Measurements from ENCODE around the gene NID1. TPM values are rescaled to one million over a fixed set of nuclear protein-coding genes. Genes with fewer than 3 reads are reported as not detected.

NID1 gene
- total and polyA plus RNA-seq, 2 of the 4 experiments (the other 2 are of a cell fraction): 21.9 to 83.3 TPM

DNA sequence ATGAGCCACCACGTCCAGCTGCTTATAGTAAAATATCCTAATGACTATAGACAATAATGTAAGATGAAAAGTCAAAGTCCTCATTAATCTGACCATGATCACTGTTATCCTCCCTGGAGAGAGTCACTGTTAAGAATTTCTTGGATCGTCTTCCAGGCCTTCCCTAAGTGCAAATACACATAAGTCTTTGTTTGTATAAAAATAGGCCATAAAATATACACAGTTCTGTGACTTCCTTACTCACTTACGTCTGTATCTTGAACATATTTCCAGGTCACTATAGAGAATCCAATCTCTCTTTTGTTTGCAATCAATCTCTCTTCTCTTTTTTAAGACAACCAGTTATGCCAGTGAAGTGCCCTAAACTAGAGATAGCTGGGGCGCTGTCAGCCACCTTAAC is 109.1 kb downstream of the NID1 start:
- Histone ChIP-seq H3K9me3 (ENCODE audit: control insufficient read depth, insufficient read depth, low read length) (peaks cover 13% of the 10 kb centered on the region), H3K4me1 (ENCODE audit: control insufficient read depth, insufficient read depth, low read length) (peaks cover 12% of the 10 kb centered on the region), H4K20me1 (ENCODE audit: insufficient read depth, low read length) (peaks cover 2% of the 10 kb centered on the region; the same call in 1 of the 2 replicates), H3K4me2 (ENCODE audit: low read depth, low read length) (no peak overlapping the region), H2BK5ac (ENCODE audit: low read depth, low read length, poor library complexity, severe bottlenecking) (peak overlapping the region; percentile 7), H3K27ac (ENCODE audit: insufficient read depth, low read length) (no peak overlapping the region), H2BK120ac (ENCODE audit: low read depth, low read length) (no peak overlapping the region), H3K79me1 (ENCODE audit: low read depth in 1 of 2, low read length in 2 of 2) (no peaks in the 10 kb centered on the region), H2AK9ac (replicated peaks; ENCODE audit: low read depth, low read length, poor library complexity) (no peak overlapping the region), H3K9ac (ENCODE audit: low read depth, low read length) (no peak overlapping the region), H2AFZ (replicated peaks; ENCODE audit: low read length, poor library complexity) (no peak overlapping the region), H3K18ac (ENCODE audit: low read depth, low read length) (no peak overlapping the region; the same call in 1 of the 2 replicates), H4K91ac (ENCODE audit: insufficient read depth, low read depth, low read length) (no peak overlapping the region), H3K27me3 (ENCODE audit: control insufficient read depth, insufficient read depth, low read length) (peaks cover 1% of the 10 kb centered on the region; the same call in 1 of the 2 replicates), H3K4me3 (ENCODE audit: insufficient read depth, low read depth, low read length) (no peak overlapping the region), H2BK15ac (ENCODE audit: low read depth, low read length) (no peak overlapping the region), H3K56ac (ENCODE audit: extremely low read depth, insufficient read depth, low read length) (no peak overlapping the region), H3K36me3 (ENCODE audit: control insufficient read depth, insufficient read depth, low read length) (no peaks in the 10 kb centered on the region), H2AK5ac (ENCODE audit: low read depth, low read length) (peak overlapping the region; percentile 12; the same call in 1 of the 2 replicates), H4K8ac (ENCODE audit: low read depth in 2 of 2, low read length in 2 of 2) (0 out of 4 replicates have a peak overlapping the region, but pooled peaks of 1 of the 2 experiments have one; percentile 20), H3K9me1 (ENCODE audit: insufficient read depth, low read length) (peaks cover 12% of the 10 kb centered on the region), H4K5ac (ENCODE audit: low read depth, low read length) (no peak overlapping the region), H3K23ac (ENCODE audit: low read depth, low read length) (no peak overlapping the region), H2BK20ac (ENCODE audit: low read depth, low read length) (no peak overlapping the region), H3K14ac (replicated peaks; ENCODE audit: low read depth, low read length) (0 out of 2 replicates have a peak overlapping the region, but pooled peaks have one; percentile 8), H3K4ac (ENCODE audit: low read depth, low read length) (no peak overlapping the region)
- dilution Hi-C loops (cut with HindIII; ENCODE audit: low sequenced_read_pairs, unreplicated experiment): no loop called here
- ChIA-PET CTCF (no interaction called here), POLR2A (ENCODE audit: unreplicated experiment) (no interaction called here)
- in situ Hi-C loops (cut with MboI; ENCODE audit: low sequenced_read_pairs): no loop called here
- TF ChIP-seq MXI1 (IDR thresholded peaks at IDR 0.05; ENCODE audit: borderline replicate concordance, low read depth, low read length) (no peak), CHD1 (IDR thresholded peaks at IDR 0.05; ENCODE audit: low read depth, low read length) (no peak), MAZ (IDR thresholded peaks at IDR 0.05; ENCODE audit: borderline replicate concordance, low read depth, low read length) (no peak), USF2 (IDR thresholded peaks at IDR 0.05; ENCODE audit: low read depth, low read length) (no peak), NFE2L2 (IDR thresholded peaks at IDR 0.05; ENCODE audit: low read depth, low read length) (no peak), POLR2A (IDR thresholded peaks at IDR 0.05; ENCODE audit: low read depth, low read length) (no peak), RCOR1 (IDR thresholded peaks at IDR 0.05; ENCODE audit: insufficient replicate concordance, low read length) (no peak), CTCF (conservative IDR thresholded peaks at IDR 0.05; ENCODE audit: low read depth, low read length) (no peak), BHLHE40 (IDR thresholded peaks at IDR 0.05; ENCODE audit: low read depth, low read length) (no peak), CEBPB (IDR thresholded peaks at IDR 0.05; ENCODE audit: low read depth, low read length) (no peak), SMC3 (IDR thresholded peaks at IDR 0.05; ENCODE audit: low read depth, low read length) (no peak), RFX5 (IDR thresholded peaks at IDR 0.05; ENCODE audit: low read depth, low read length) (no peak), RAD21 (IDR thresholded peaks at IDR 0.05; ENCODE audit: low read length) (no peak), FOS (IDR thresholded peaks at IDR 0.05; ENCODE audit: low read depth, low read length) (no peak), MAFK (IDR thresholded peaks at IDR 0.05; ENCODE audit: low read depth, low read length) (no peak)
- TF ChIP-seq, protein P1, sequence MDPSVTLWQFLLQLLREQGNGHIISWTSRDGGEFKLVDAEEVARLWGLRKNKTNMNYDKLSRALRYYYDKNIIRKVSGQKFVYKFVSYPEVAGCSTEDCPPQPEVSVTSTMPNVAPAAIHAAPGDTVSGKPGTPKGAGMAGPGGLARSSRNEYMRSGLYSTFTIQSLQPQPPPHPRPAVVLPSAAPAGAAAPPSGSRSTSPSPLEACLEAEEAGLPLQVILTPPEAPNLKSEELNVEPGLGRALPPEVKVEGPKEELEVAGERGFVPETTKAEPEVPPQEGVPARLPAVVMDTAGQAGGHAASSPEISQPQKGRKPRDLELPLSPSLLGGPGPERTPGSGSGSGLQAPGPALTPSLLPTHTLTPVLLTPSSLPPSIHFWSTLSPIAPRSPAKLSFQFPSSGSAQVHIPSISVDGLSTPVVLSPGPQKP (IDR thresholded peaks at IDR 0.05; ENCODE audit: borderline replicate concordance, low read depth, low read length): no peak
- ATAC-seq (ENCODE audit: low read depth): peak; percentile 81
- peak; percentile 67 for DNase-seq
- no TSS peak for BruUV-seq (replicated peaks)
- 100% methylated on average over 1 of the region's 4 CpGs; no CpG with 5 or more reads in 1 of the 2 experiments for WGBS, 2 experiments (ENCODE audit: extremely low coverage in 2 of 2, insufficient read length in 1 of 2)
- intact Hi-C loops (cut with micrococcal nuclease): no loop called here
